ENCODE results near the gene CNN1. TPM values are rescaled to one million over a fixed set of nuclear protein-coding genes. Genes with fewer than 3 reads are reported as not detected.

The CNN1 gene
- total and polyA plus RNA-seq, 7 donors, result 1.9 to 11.9 (median 5.7) TPM

- H3K4me3 ChIP-seq, result no peak overlapping the region
- H3K27me3 ChIP-seq (ENCODE audit: insufficient read depth in 3 of 3, low read length in 2 of 3), result no peaks in the 10 kb centered on the region
- H3K36me3 ChIP-seq (ENCODE audit: insufficient read depth in 1 of 2, low read depth in 1 of 2), result peaks cover 0 to 27% of the 10 kb centered on the region in 2 donors
- intact Hi-C loops (cut with DNase I), result no loop called here
- peaks cover 3% of the 10 kb centered on the region for H3K4me1 ChIP-seq
- ATAC-seq, result peak in 3 of 4 donors; percentile 41 to 67 (median 63)
- H3K9me3 ChIP-seq, result no peaks in the 10 kb centered on the region
- TF ChIP-seq CTCF (IDR thresholded peaks at IDR 0.05), result peak; percentile 15
- 63 to 73% (median 66%) methylated on average over 25 to 26 of the region's 26 CpGs for WGBS, 3 donors
- peak overlapping the region; percentile 36 for H3K27ac ChIP-seq
- peak in 1 of 2 donors; percentile 21 for DNase-seq
Observed at GRCh38 chr19:11551603-11552235, 13.1 kb downstream of the CNN1 start.

- peaks cover 0 to 27% of the 10 kb centered on the region in 2 donors for H3K36me3 ChIP-seq (ENCODE audit: insufficient read depth in 1 of 2, low read depth in 1 of 2)
Observed at GRCh38 chr19:11552666-11553372, 14.2 kb downstream of the CNN1 start.

GRCh38 chr19:11554160-11554559, 15.5 kb downstream of the CNN1 start:
- H3K9me3 ChIP-seq, result no peaks in the 10 kb centered on the region
- WGBS, 3 donors, result 90 to 93% (median 91%) methylated on average over 11 to 12 of the region's 12 CpGs
- no peak overlapping the region for H3K27ac ChIP-seq
- no peaks in the 10 kb centered on the region for H3K27me3 ChIP-seq (ENCODE audit: insufficient read depth in 3 of 3, low read length in 2 of 3)
- ATAC-seq, result no peak
- no peak for DNase-seq
- H3K4me1 ChIP-seq, result peaks cover 13% of the 10 kb centered on the region
- no peak for TF ChIP-seq CTCF (IDR thresholded peaks at IDR 0.05)
- intact Hi-C loops (cut with DNase I), result no loop called here
- peaks cover 0 to 27% of the 10 kb centered on the region in 2 donors for H3K36me3 ChIP-seq (ENCODE audit: insufficient read depth in 1 of 2, low read depth in 1 of 2)
- H3K4me3 ChIP-seq, result no peak overlapping the region

More at GRCh38 chr19:11552666-11553372, 14.2 kb downstream of the CNN1 start:
- no peak for ATAC-seq
- TF ChIP-seq CTCF (IDR thresholded peaks at IDR 0.05), result no peak
- Histone ChIP-seq H3K9me3 (no peaks in the 10 kb centered on the region), H3K4me1 (peaks cover 6% of the 10 kb centered on the region), H3K27me3 (ENCODE audit: insufficient read depth in 3 of 3, low read length in 2 of 3) (no peaks in the 10 kb centered on the region), H3K27ac (no peak overlapping the region), H3K4me3 (no peak overlapping the region)
- intact Hi-C loops (cut with DNase I), result no loop called here
- DNase-seq, result no peak
- 77 to 81% (median 79%) methylated on average over 20 of the region's 20 CpGs for WGBS, 3 donors

DNA sequence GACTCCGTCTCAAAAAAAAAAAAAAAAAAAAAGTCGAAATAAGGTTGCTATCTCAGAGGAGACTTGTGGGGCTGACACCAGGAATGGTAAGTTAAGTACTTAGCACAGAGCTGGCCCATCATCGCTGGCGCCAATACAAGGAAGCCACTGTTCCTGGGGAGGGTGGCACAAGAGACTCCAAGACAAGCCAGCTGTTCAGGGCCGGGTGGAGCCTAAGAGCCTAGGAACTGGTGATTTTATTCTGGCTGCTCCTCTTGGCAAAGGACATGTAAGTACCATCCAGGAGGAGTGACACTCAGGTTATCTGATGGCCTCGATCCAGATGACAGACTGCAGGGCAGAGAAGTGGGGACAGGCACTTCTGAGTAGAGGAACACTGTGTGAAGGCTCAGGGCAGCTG, 16.6 kb downstream of the CNN1 start:
- Histone ChIP-seq H3K9me3 (no peaks in the 10 kb centered on the region), H3K27me3 (ENCODE audit: insufficient read depth in 3 of 3, low read length in 2 of 3) (no peaks in the 10 kb centered on the region), H3K4me1 (peaks cover 18% of the 10 kb centered on the region), H3K27ac (no peak overlapping the region), H3K36me3 (ENCODE audit: insufficient read depth in 1 of 2, low read depth in 1 of 2) (peaks cover 0 to 27% of the 10 kb centered on the region in 2 donors), H3K4me3 (no peak overlapping the region)
- ATAC-seq (no peak), DNase-seq (no peak)
- no peak for TF ChIP-seq CTCF (IDR thresholded peaks at IDR 0.05)
- intact Hi-C loops (cut with DNase I), result no loop called here
- 59 to 85% (median 69%) methylated on average over 5 to 6 of the region's 6 CpGs for WGBS, 3 donors

All from psoas muscle (tissue), 8 donors.